Mesenchymal stem cell (in vitro differentiated cells and primary cell): ENCODE measurements around the gene DDC.

Experiments
- DNase-seq: peaks from one replicate; pipeline ENCODE4 v3.0.0-alpha.2; 2013
- H2AFZ ChIP-seq: one replicate; pipeline ENCODE4 v1.6.1; 2013; ENCODE audit warnings: low read depth, mild to moderate bottlenecking, control low read depth, inconsistent platforms, low read length, moderate library complexity
- H2AK5ac ChIP-seq: 2 replicates; pipeline ENCODE4 v1.6.1; 2013; ENCODE audit warnings: low read length, moderate library complexity, mild to moderate bottlenecking, inconsistent platforms; ENCODE audit not compliant: severe bottlenecking
- H2BK120ac ChIP-seq: one replicate; pipeline ENCODE4 v1.6.1; 2013; ENCODE audit warnings: low read depth, mild to moderate bottlenecking, inconsistent platforms, low read length, moderate library complexity
- H2BK12ac ChIP-seq, 2 experiments: one replicate each; pipeline ENCODE4 v1.6.1; 2013; ENCODE audit warnings: inconsistent platforms in 2 of 2, low read length in 2 of 2, mild to moderate bottlenecking in 2 of 2, moderate library complexity in 2 of 2, control low read depth in 1 of 2
- H2BK15ac ChIP-seq: one replicate; pipeline ENCODE4 v1.6.1; 2013; ENCODE audit warnings: mild to moderate bottlenecking, low read depth, inconsistent platforms; ENCODE audit not compliant: poor library complexity, severe bottlenecking
- H2BK5ac ChIP-seq: 2 replicates; pipeline ENCODE4 v1.6.1; 2013; ENCODE audit warnings: low read depth, mild to moderate bottlenecking, low read length, control low read depth, inconsistent platforms; ENCODE audit not compliant: poor library complexity, severe bottlenecking
- H3K14ac ChIP-seq, 2 experiments: one replicate each; pipeline ENCODE4 v1.6.1; 2013; ENCODE audit warnings: inconsistent platforms in 2 of 2, low read length in 2 of 2, control low read depth in 1 of 2, mild to moderate bottlenecking in 1 of 2, moderate library complexity in 1 of 2
- H3K18ac ChIP-seq, 2 experiments: one replicate each; pipeline ENCODE4 v1.6.1; 2013; ENCODE audit warnings: inconsistent platforms in 2 of 2, low read length in 2 of 2, control low read depth in 1 of 2, low read depth in 1 of 2, mild to moderate bottlenecking in 1 of 2
- H3K23ac ChIP-seq, 2 experiments: one replicate each; pipeline ENCODE4 v1.6.1; 2013; ENCODE audit warnings: inconsistent platforms in 2 of 2, low read length in 2 of 2, mild to moderate bottlenecking in 2 of 2, moderate library complexity in 2 of 2, control low read depth in 1 of 2
- H3K27ac ChIP-seq: 2 replicates; pipeline ENCODE4 v1.5.1; 2013; ENCODE audit warnings: mild to moderate bottlenecking, moderate library complexity, low read length, control low read depth, inconsistent platforms; ENCODE audit not compliant: poor library complexity, severe bottlenecking
- H3K27me3 ChIP-seq, 2 experiments: 2 replicates each; pipeline versions ENCODE4 v1.6.1 to v1.7.0; 2013; ENCODE audit warnings: low read length in 2 of 2, mild to moderate bottlenecking in 2 of 2, moderate library complexity in 2 of 2, control low read depth in 1 of 2, inconsistent platforms in 1 of 2; ENCODE audit not compliant: control insufficient read depth in 1 of 2, insufficient read depth in 1 of 2
- H3K36me3 ChIP-seq, 2 experiments: 2 replicates each; pipeline versions ENCODE4 v1.6.1 to v1.7.0; 2013; ENCODE audit warnings: low read length in 2 of 2, control low read depth in 1 of 2, inconsistent platforms in 1 of 2, low read depth in 1 of 2, mild to moderate bottlenecking in 1 of 2; ENCODE audit not compliant: insufficient read depth in 2 of 2, control insufficient read depth in 1 of 2
- H3K4ac ChIP-seq, 2 experiments: one replicate each; pipeline ENCODE4 v1.6.1; 2013; ENCODE audit warnings: inconsistent platforms in 2 of 2, low read length in 2 of 2, mild to moderate bottlenecking in 2 of 2, moderate library complexity in 2 of 2, control low read depth in 1 of 2, low read depth in 1 of 2
- H3K4me1 ChIP-seq: 2 replicates; pipeline ENCODE4 v1.6.1; 2013; ENCODE audit warnings: low read depth, low read length, control low read depth; ENCODE audit not compliant: control insufficient read depth, insufficient read depth
- H3K4me2 ChIP-seq: 2 replicates; pipeline ENCODE4 v1.6.1; 2013; ENCODE audit warnings: low read length, mild to moderate bottlenecking, inconsistent platforms; ENCODE audit not compliant: poor library complexity, severe bottlenecking
- H3K4me3 ChIP-seq, 2 experiments: 2 replicates each; pipeline versions ENCODE4 v1.5.1 to v1.7.0; 2013; ENCODE audit warnings: low read length in 2 of 2, mild to moderate bottlenecking in 2 of 2, control low read depth in 1 of 2, low read depth in 1 of 2; ENCODE audit not compliant: insufficient read depth in 1 of 2
- H3K79me1 ChIP-seq: replicated peaks from 2 replicates; pipeline ENCODE4 v1.6.1; 2013; ENCODE audit warnings: mild to moderate bottlenecking, control low read depth, low read length, inconsistent platforms; ENCODE audit not compliant: poor library complexity, severe bottlenecking
- H3K9ac ChIP-seq: 2 replicates; pipeline ENCODE4 v1.7.0; 2013; ENCODE audit warnings: mild to moderate bottlenecking, low read length, moderate library complexity
- H3K9me3 ChIP-seq: 2 replicates; pipeline ENCODE4 v1.7.0; 2013; ENCODE audit warnings: mild to moderate bottlenecking, low read length; ENCODE audit not compliant: control insufficient read depth
- H4K8ac ChIP-seq: one replicate; pipeline ENCODE4 v1.6.1; 2013; ENCODE audit warnings: inconsistent platforms, mild to moderate bottlenecking, low read length, moderate library complexity
- H4K91ac ChIP-seq: one replicate; pipeline ENCODE4 v1.6.1; 2013; ENCODE audit warnings: mild to moderate bottlenecking, low read length, inconsistent platforms
- WGBS: methylation state at CpG from one replicate; pipeline ENCODE4 v1.1.7; 2013; ENCODE audit warnings: mixed read lengths; 5-methylcytosine and 5-hydroxymethylcytosine counted together

DDC gene

GRCh38 chr7:50556247-50556991 is 8.8 kb downstream of the DDC start:
- H3K18ac ChIP-seq, result no peak overlapping the region
- H2BK5ac ChIP-seq, result no peak overlapping the region
- no peak overlapping the region for H2BK12ac ChIP-seq
- H2AFZ ChIP-seq, result no peak overlapping the region
- H3K9me3 ChIP-seq, result no peaks in the 10 kb centered on the region
- H4K8ac ChIP-seq, result no peak overlapping the region
- DNase-seq, result no peak
- H2AK5ac ChIP-seq, result no peak overlapping the region
- H2BK120ac ChIP-seq, result no peak overlapping the region
- peaks cover 22 to 50% of the 10 kb centered on the region in 2 experiments for H3K27me3 ChIP-seq
- no peak overlapping the region for H3K4me2 ChIP-seq
- H2BK15ac ChIP-seq, result no peak overlapping the region
- H3K27ac ChIP-seq, result no peak overlapping the region
- H3K79me1 ChIP-seq, result no peaks in the 10 kb centered on the region
- H3K14ac ChIP-seq, result no peak overlapping the region
- 81% methylated on average over 8 of the region's 8 CpGs for WGBS
- H4K91ac ChIP-seq, result no peak overlapping the region
- H3K4me1 ChIP-seq, result peaks cover 9% of the 10 kb centered on the region
- H3K36me3 ChIP-seq, result no peaks in the 10 kb centered on the region
- H3K4ac ChIP-seq, result no peak overlapping the region
- H3K23ac ChIP-seq, result no peak overlapping the region
- peak overlapping the region in 1 of 2 experiments; percentile 14 for H3K4me3 ChIP-seq
- no peak overlapping the region for H3K9ac ChIP-seq

- Histone ChIP-seq H3K18ac (no peak overlapping the region), H2AFZ (no peak overlapping the region), H3K14ac (no peak overlapping the region), H2BK15ac (no peak overlapping the region), H3K4me3 (no peak overlapping the region), H2BK5ac (no peak overlapping the region), H4K8ac (no peak overlapping the region), H2AK5ac (no peak overlapping the region), H3K9ac (no peak overlapping the region), H3K4ac (no peak overlapping the region), H3K23ac (no peak overlapping the region), H2BK120ac (no peak overlapping the region), H3K9me3 (no peaks in the 10 kb centered on the region), H3K27ac (no peak overlapping the region), H3K4me1 (peaks cover 8% of the 10 kb centered on the region), H4K91ac (no peak overlapping the region), H3K79me1 (no peaks in the 10 kb centered on the region), H2BK12ac (no peak overlapping the region), H3K36me3 (no peaks in the 10 kb centered on the region), H3K27me3 (peaks cover 15 to 43% of the 10 kb centered on the region in 2 experiments), H3K4me2 (no peak overlapping the region)
- WGBS, result 84% methylated on average over 8 of the region's 9 CpGs
- no peak for DNase-seq
These were observed 9.5 kb downstream of the DDC start for GRCh38 chr7:50555594-50556140.

DNA sequence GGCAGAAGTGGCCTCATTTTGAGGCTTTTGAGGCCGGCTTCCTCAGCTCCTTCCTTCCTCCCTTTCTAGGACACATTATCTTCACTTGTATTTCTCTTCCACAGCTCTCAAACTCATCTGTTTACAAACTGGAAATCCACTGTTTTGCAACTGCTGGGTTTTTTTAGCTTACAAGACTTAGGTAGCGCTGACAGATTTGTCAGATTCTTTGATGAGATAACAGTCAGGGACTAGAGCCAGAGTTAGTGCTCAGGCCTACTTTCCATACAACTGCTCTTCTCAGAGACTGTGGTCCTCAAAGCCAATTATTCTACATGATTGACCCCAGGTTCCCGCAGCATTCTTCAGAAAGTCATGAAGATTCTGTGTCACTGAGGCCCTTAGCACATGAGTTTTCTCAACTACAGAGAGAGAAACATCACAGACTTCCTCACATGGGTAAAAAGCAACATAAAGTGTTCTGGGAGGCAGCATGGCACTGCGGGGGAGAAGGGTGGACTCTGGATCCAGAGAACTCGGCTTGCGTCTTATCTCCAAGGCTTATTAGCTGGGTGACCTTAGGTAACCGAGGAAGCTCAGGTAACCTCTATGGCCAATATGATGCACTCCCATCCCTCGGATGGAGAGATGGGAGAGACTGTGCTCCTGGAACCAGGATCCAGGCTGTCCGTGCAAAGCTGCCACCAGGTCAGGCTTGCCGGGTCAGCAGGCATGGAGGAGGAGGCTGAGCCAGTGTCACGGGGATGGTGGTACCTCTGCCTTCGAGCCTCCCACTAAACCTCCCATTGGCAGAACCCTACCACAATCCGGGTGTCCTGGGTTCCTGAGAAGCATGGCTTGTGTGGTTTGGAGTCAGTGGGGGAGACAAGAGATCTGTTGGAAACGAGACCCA is 10.5 kb downstream of the DDC start:
- Histone ChIP-seq H2AK5ac (no peak overlapping the region), H4K8ac (no peak overlapping the region), H3K9ac (no peak overlapping the region), H3K4me2 (no peak overlapping the region), H3K18ac (no peak overlapping the region), H3K23ac (no peak overlapping the region), H2BK12ac (no peak overlapping the region), H2BK120ac (no peak overlapping the region), H3K27me3 (peaks cover 8 to 35% of the 10 kb centered on the region in 2 experiments), H4K91ac (no peak overlapping the region), H3K4me1 (peaks cover 7% of the 10 kb centered on the region), H2BK5ac (no peak overlapping the region), H3K14ac (no peak overlapping the region), H3K4me3 (no peak overlapping the region), H2AFZ (no peak overlapping the region), H3K4ac (no peak overlapping the region), H2BK15ac (no peak overlapping the region), H3K79me1 (no peaks in the 10 kb centered on the region), H3K27ac (no peak overlapping the region), H3K9me3 (no peaks in the 10 kb centered on the region), H3K36me3 (no peaks in the 10 kb centered on the region)
- DNase-seq, result peak; percentile 11
- WGBS, result 83% methylated on average over 13 of the region's 14 CpGs

- Histone ChIP-seq H2AK5ac (no peak overlapping the region), H3K4me3 (no peak overlapping the region), H4K91ac (no peak overlapping the region), H2BK15ac (no peak overlapping the region), H2BK5ac (no peak overlapping the region), H3K9me3 (no peaks in the 10 kb centered on the region), H2BK12ac (no peak overlapping the region), H3K27me3 (peaks cover 5 to 32% of the 10 kb centered on the region in 2 experiments), H3K27ac (no peak overlapping the region), H4K8ac (no peak overlapping the region), H3K4me2 (no peak overlapping the region), H3K14ac (no peak overlapping the region), H3K23ac (no peak overlapping the region), H3K4me1 (peaks cover 5% of the 10 kb centered on the region), H2BK120ac (no peak overlapping the region), H3K18ac (no peak overlapping the region), H2AFZ (no peak overlapping the region), H3K36me3 (no peaks in the 10 kb centered on the region), H3K4ac (no peak overlapping the region), H3K9ac (no peak overlapping the region), H3K79me1 (no peaks in the 10 kb centered on the region)
- DNase-seq, result no peak
- 56% methylated on average over 3 of the region's 3 CpGs for WGBS
These were observed 11.2 kb downstream of the DDC start for GRCh38 chr7:50553973-50554372.
